H9 (cell line): Measurements from ENCODE around the gene TMEM145. TPM values are rescaled to one million over a fixed set of nuclear protein-coding genes. Genes with fewer than 3 reads are reported as not detected.
A peak's percentile ranks its signal among the peaks of the same experiment; 100 is the strongest.

Experiments
- DNase-seq: peaks from one replicate; pipeline ENCODE4 v3.0.0-alpha.2; 2017
- H2AFZ ChIP-seq: one replicate; pipeline ENCODE4 v1.6.1; 2013; ENCODE audit warnings: mild to moderate bottlenecking, low read length, control low read depth, moderate library complexity
- H2AK5ac ChIP-seq: 2 replicates; pipeline ENCODE4 v1.6.1; 2013; ENCODE audit warnings: low read length, control low read depth, mixed read lengths; ENCODE audit not compliant: insufficient read length
- H2BK120ac ChIP-seq: one replicate; pipeline ENCODE4 v1.6.1; 2013; ENCODE audit warnings: low read depth, mild to moderate bottlenecking, low read length, control low read depth, inconsistent platforms; ENCODE audit not compliant: poor library complexity, severe bottlenecking
- H2BK12ac ChIP-seq: 2 replicates; pipeline ENCODE4 v1.6.1; 2013; ENCODE audit warnings: low read length, control low read depth, mixed read lengths, low read depth; ENCODE audit not compliant: insufficient read length
- H2BK15ac ChIP-seq: 2 replicates; pipeline ENCODE4 v1.6.1; 2013; ENCODE audit warnings: low read depth, low read length, control low read depth
- H2BK20ac ChIP-seq: one replicate; pipeline ENCODE4 v1.6.1; 2013; ENCODE audit warnings: low read depth, mild to moderate bottlenecking, low read length, control low read depth, inconsistent platforms; ENCODE audit not compliant: poor library complexity, severe bottlenecking
- H2BK5ac ChIP-seq: 2 replicates; pipeline ENCODE4 v1.6.1; 2013; ENCODE audit warnings: low read length, control low read depth, mixed read lengths; ENCODE audit not compliant: insufficient read length
- H3K14ac ChIP-seq: 2 replicates; pipeline ENCODE4 v1.6.1; 2013; ENCODE audit warnings: low read length, control low read depth; ENCODE audit not compliant: insufficient read depth
- H3K18ac ChIP-seq: 2 replicates; pipeline ENCODE4 v1.6.1; 2013; ENCODE audit warnings: low read depth, mild to moderate bottlenecking, mixed read lengths, low read length, control low read depth; ENCODE audit not compliant: insufficient read length
- H3K23ac ChIP-seq: 2 replicates; pipeline ENCODE4 v1.6.1; 2013; ENCODE audit warnings: low read length, control low read depth, mixed read lengths, low read depth; ENCODE audit not compliant: insufficient read length
- H3K23me2 ChIP-seq: 2 replicates; pipeline ENCODE4 v1.6.1; 2013; ENCODE audit warnings: low read depth, mild to moderate bottlenecking, mixed read lengths, low read length, control low read depth; ENCODE audit not compliant: insufficient read length, poor library complexity, severe bottlenecking
- H3K27ac ChIP-seq: 2 replicates; pipeline ENCODE4 v1.5.1; 2013; ENCODE audit warnings: low read length, control low read depth, mixed read lengths, low read depth; ENCODE audit not compliant: insufficient read length
- H3K27me3 ChIP-seq: 2 replicates; pipeline ENCODE4 v1.6.1; 2013; ENCODE audit warnings: low read length, control low read depth, inconsistent platforms; ENCODE audit not compliant: insufficient read depth
- H3K4ac ChIP-seq: 2 replicates; pipeline ENCODE4 v1.6.1; 2013; ENCODE audit warnings: low read depth, mild to moderate bottlenecking, control low read depth, inconsistent platforms, low read length, moderate library complexity
- H3K4me1 ChIP-seq: 2 replicates; pipeline ENCODE4 v1.6.1; 2013; ENCODE audit warnings: low read length, control low read depth, inconsistent platforms; ENCODE audit not compliant: insufficient read depth
- H3K4me2 ChIP-seq: 2 replicates; pipeline ENCODE4 v1.6.1; 2013; ENCODE audit warnings: low read length, control low read depth, mixed read lengths; ENCODE audit not compliant: insufficient read length, insufficient read depth
- H3K56ac ChIP-seq: 2 replicates; pipeline ENCODE4 v1.6.1; 2013; ENCODE audit warnings: low read depth, mild to moderate bottlenecking, mixed read lengths, low read length, control low read depth; ENCODE audit not compliant: insufficient read length
- H3K79me1 ChIP-seq: 2 replicates; pipeline ENCODE4 v1.6.1; 2013; ENCODE audit warnings: low read depth, mild to moderate bottlenecking, moderate library complexity, low read length, control low read depth, inconsistent platforms; ENCODE audit not compliant: insufficient read depth, poor library complexity, severe bottlenecking
- H3K79me2 ChIP-seq: 2 replicates; pipeline ENCODE4 v1.6.1; 2013; ENCODE audit warnings: low read length, control low read depth, inconsistent platforms; ENCODE audit not compliant: insufficient read depth
- H3K9ac ChIP-seq: 2 replicates; pipeline ENCODE4 v1.6.1; 2013; ENCODE audit warnings: low read length, control low read depth, mixed read lengths; ENCODE audit not compliant: insufficient read length; ENCODE audit errors: extremely low read depth
- H3K9me3 ChIP-seq: one replicate; pipeline ENCODE4 v1.6.1; 2013; ENCODE audit warnings: low read depth, low read length, inconsistent platforms; ENCODE audit not compliant: control insufficient read depth
- H3T11ph ChIP-seq: one replicate; pipeline ENCODE4 v1.6.1; 2013; ENCODE audit warnings: mild to moderate bottlenecking, low read length, control low read depth, inconsistent platforms
- H4K20me1 ChIP-seq: one replicate; pipeline ENCODE4 v1.6.1; 2013; ENCODE audit not compliant: control insufficient read depth, insufficient read length, insufficient read depth
- H4K5ac ChIP-seq: 2 replicates; pipeline ENCODE4 v1.6.1; 2013; ENCODE audit warnings: low read depth, mild to moderate bottlenecking, mixed read lengths, low read length, control low read depth; ENCODE audit not compliant: insufficient read length
- H4K8ac ChIP-seq: replicated peaks from 2 replicates; pipeline ENCODE4 v1.6.1; 2013; ENCODE audit warnings: low read length, control low read depth, mixed read lengths, low read depth; ENCODE audit not compliant: insufficient read length
- H4K91ac ChIP-seq: 2 replicates; pipeline ENCODE4 v1.6.1; 2013; ENCODE audit warnings: low read depth, mild to moderate bottlenecking, moderate library complexity, mixed read lengths, low read length, control low read depth; ENCODE audit not compliant: insufficient read length
- H3K27ac Mint-ChIP-seq, 3 experiments: 2 replicates in 2 of 3; 3 replicates in 1 of 3; pipeline ENCODE4 v1.8.0; 2020 to 2021; ENCODE audit warnings: mixed read lengths in 3 of 3, mild to moderate bottlenecking in 1 of 3, moderate library complexity in 1 of 3
- H3K27me3 Mint-ChIP-seq: 2 replicates; pipeline ENCODE4 v1.8.0; 2021; ENCODE audit warnings: low read depth, mild to moderate bottlenecking, moderate library complexity, mixed read lengths
- H3K36me3 Mint-ChIP-seq, 3 experiments: 2 replicates in 2 of 3; 3 replicates in 1 of 3; pipeline ENCODE4 v1.8.0; 2020 to 2021; ENCODE audit warnings: low read depth in 3 of 3, mixed read lengths in 3 of 3; ENCODE audit not compliant: insufficient read depth in 1 of 3
- H3K4me1 Mint-ChIP-seq, 2 experiments: 2 replicates each; pipeline ENCODE4 v1.8.0; 2020; ENCODE audit warnings: mixed read lengths in 2 of 2
- H3K4me3 Mint-ChIP-seq, 2 experiments: 2 replicates in 1 of 2; 3 replicates in 1 of 2; pipeline ENCODE4 v1.8.0; 2020 to 2021; ENCODE audit warnings: mild to moderate bottlenecking in 2 of 2, mixed read lengths in 2 of 2, moderate library complexity in 1 of 2
- H3K9me3 Mint-ChIP-seq, 2 experiments: 2 replicates in 1 of 2; 3 replicates in 1 of 2; pipeline ENCODE4 v1.8.0; 2020; ENCODE audit warnings: mild to moderate bottlenecking in 2 of 2, mixed read lengths in 2 of 2, moderate library complexity in 1 of 2
- CTCF ChIP-seq: fragments of 200-600 bp; sonication (generic); conservative IDR thresholded peaks from 3 replicates; pipeline ENCODE4 v1.8.0; 2021; ENCODE audit warnings: antibody characterized with exemption, mild to moderate bottlenecking
- WGBS: extraction: QIAGEN DNeasy Blood & Tissue Kit; methylation state at CpG from one replicate; pipeline ENCODE4 v1.1.7; 2013; ENCODE audit warnings: missing lambda C conversion rate, low lambda C conversion rate, mixed read lengths; ENCODE audit not compliant: insufficient read length; ENCODE audit errors: extremely low coverage; 5-methylcytosine and 5-hydroxymethylcytosine counted together
- total RNA-seq: library from RNA; stranded (reverse); gene quantifications from 2 replicates; pipeline ENCODE4 v1.2.1, GENCODE V29; 2021

Gene TMEM145
- total RNA-seq, 1 experiment from 2014 or later, result 4.5 TPM

DNA sequence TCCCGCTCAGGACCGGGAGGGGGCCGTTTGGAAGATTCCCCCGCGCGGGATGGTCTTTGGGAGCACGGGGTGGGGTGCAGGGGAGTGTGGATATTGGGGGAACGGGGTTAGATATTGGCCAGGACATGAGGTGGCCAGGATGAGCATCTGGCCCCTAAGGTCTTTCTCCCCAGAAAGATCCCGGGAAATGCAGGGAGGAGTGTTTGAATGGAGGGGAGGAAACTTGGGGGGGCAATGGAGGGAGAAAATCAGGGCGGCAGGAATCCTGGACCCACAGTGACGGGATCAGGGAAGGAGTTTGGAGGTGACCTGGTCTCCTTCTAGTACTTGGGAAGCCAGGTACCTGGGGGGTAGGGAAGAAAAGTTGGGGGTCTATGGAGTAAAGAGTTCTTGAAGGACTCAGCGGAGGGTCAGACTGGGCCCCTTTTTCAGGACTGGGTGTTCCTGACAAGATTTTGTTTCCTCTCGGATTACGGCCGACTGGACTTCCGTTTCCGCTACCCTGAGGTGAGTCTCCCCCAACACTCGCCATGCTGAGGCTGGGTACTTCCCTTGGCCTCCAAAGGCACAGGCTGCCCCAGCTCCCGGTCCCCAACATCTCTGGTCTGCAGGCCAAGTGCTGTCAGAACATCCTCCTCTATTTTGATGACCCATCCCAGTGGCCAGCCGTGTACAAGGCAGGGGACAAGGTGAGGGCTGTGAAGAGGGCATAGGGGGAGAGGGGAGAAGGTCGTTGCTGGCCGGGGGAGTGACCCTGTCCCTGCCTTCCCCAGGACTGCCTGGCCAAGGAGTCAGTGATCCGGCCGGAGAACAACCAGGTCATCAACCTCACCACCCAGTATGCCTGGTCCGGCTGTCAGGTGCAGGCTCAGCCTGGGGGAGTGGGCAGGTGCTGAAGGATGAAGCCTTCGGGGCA, 989 bp downstream of the TMEM145 start:
- no peak overlapping the region for H3T11ph ChIP-seq
- no peak overlapping the region for H4K91ac ChIP-seq
- H2BK120ac ChIP-seq, result no peak overlapping the region
- H2BK15ac ChIP-seq, result no peak overlapping the region
- H2BK20ac ChIP-seq, result no peak overlapping the region
- no peak for TF ChIP-seq CTCF
- peak overlapping the region; percentile 35 for H3K4me2 ChIP-seq
- H3K4me3 Mint-ChIP-seq, result peak overlapping the region; percentile 72 to 88
- H3K14ac ChIP-seq, result no peak overlapping the region
- peaks cover 3% of the 10 kb centered on the region; the same call in 1 of the 2 replicates for H3K27me3 ChIP-seq
- H3K23ac ChIP-seq, result no peak overlapping the region
- no peaks in the 10 kb centered on the region for H4K20me1 ChIP-seq
- no peaks in the 10 kb centered on the region for H3K9me3 ChIP-seq
- H3K27me3 Mint-ChIP-seq, result peaks cover 60% of the 10 kb centered on the region
- H3K9me3 Mint-ChIP-seq, result no peaks in the 10 kb centered on the region
- no peak overlapping the region for H2BK5ac ChIP-seq
- no peak overlapping the region for H2AFZ ChIP-seq
- no peaks in the 10 kb centered on the region; a peak in 1 of 7 replicates for H3K36me3 Mint-ChIP-seq
- no peak overlapping the region for H2AK5ac ChIP-seq
- no peak overlapping the region for H4K8ac ChIP-seq
- H3K27ac ChIP-seq, result no peak overlapping the region
- DNase-seq, result no peak
- no peak overlapping the region for H3K27ac Mint-ChIP-seq
- WGBS, result no CpG with 5 or more reads among the region's 26 CpGs
- H3K23me2 ChIP-seq, result peaks cover 3% of the 10 kb centered on the region
- H3K4ac ChIP-seq, result no peak overlapping the region
- no peak overlapping the region for H3K18ac ChIP-seq
- H3K4me1 ChIP-seq, result no peaks in the 10 kb centered on the region
- H4K5ac ChIP-seq, result no peak overlapping the region
- H3K9ac ChIP-seq, result no peak overlapping the region
- H3K56ac ChIP-seq, result no peak overlapping the region
- peaks cover 9 to 20% of the 10 kb centered on the region in 2 experiments for H3K4me1 Mint-ChIP-seq
- H3K79me2 ChIP-seq, result no peaks in the 10 kb centered on the region
- no peaks in the 10 kb centered on the region for H3K79me1 ChIP-seq
- H2BK12ac ChIP-seq, result no peak overlapping the region
